Skeletal muscle cell (primary cell): ENCODE data around the gene TCERG1L.
"Not testable (repeated sequence)": the region's sequence is repeated elsewhere in the genome, so short reads cannot be mapped to it uniquely, and the experiment has no call there.

Source experiments
- DNase-seq: peaks from one replicate; pipeline ENCODE4 v3.0.0-alpha.2; 2010; ENCODE audit warnings: low read depth
- H3K4me3 ChIP-seq: 2 replicates; pipeline ENCODE4 v1.5.1; 2011; ENCODE audit warnings: low read depth, mild to moderate bottlenecking, control low read depth, low read length, moderate library complexity

Gene TCERG1L

DNA sequence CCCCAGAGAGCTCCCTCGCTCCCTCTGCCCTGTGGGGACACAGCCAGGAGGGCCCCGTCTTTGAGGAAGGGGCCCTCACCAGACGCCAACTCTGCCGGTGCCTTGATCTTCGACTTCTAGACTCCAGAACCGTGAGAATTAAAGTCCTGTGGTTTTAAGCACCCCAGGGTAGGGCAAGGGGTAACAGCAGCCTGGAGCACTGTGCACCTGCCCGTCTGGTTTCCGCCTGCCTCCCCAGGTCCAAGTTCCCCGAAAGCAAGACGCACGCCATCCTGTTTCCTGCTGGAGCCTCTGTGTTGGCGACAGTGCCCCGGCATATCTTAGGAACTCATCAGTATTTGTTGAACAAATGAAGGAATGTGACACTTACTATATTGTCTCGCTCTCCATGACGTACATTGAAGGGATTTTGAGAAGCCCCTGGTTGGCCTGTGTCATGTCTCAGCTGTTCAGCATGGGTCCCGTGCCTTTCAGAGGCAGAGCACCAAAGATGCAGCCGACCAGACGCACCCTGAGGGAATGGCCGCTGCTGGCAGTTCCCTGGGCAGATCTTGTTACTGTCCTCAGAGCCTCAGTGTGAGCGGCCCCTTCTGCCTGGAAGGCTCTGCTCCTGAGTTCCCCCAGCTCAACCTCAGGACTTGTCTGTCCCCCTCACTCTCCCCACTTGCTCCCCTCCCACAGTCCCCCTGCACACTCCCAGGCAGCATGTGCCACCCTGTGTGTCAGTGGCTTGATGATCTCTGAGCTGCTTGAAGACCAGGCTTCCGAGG is 226.2 kb downstream of the TCERG1L start:
- no peak for DNase-seq
- H3K4me3 ChIP-seq: no peak overlapping the region

DNA sequence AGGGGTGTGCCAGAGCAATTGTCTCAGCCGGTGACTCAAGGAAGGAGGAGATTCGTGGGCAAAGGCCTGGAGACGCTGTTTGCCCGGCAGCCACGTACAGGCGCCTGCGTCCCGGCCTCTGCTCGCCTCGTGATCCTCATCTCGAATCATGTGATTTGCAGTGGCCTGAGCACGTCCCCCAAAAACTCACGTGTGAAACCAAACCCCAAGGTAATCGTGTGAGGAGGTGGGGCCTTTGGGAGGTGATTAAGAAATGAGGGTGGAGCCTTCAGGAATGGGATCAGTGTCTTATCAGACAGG is 226.8 kb downstream of the TCERG1L start:
- DNase-seq: no peak

DNA sequence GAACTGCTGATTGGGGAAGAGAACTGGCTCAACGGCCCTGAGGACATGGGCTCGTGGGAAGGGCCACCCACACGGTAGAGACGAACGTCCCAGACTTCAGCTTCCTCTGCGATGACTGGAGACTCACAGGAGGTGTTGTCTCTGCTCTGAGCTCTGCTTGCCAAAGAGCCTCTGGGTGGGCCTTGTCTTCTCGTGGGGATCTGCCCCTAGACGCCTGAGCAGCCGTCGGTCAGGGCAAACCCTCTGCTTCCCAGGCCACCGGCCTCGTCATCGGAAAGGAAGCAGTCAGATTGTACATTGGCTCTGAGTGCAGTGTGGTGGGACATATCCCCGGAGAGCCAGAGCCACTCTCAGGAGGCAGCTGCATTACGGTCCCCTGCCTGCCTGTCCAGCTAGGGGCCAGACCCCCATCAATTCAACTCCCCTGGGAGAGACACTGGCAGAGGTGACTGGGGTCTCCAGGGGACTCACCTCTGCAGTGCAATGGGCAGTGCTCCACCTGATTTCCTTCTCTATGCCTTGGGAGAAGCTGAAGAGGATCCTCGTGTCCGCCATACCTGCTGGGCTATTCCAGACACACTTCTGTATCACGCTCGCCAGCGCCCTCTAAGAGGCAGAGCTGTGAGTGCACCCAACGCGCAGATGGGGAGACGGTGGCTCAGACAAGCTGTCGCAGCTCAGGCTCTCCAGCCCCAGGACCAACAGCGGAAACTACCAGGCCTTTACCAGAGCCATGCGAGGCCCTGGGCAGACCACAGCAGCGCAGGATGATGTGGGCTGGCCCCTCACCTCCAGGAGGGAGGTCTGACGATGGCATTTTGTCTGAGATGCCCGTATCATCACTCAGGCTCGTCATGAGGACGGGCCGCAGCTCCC is 227.4 kb downstream of the TCERG1L start:
- DNase-seq: no peak
- H3K4me3 ChIP-seq: no peak overlapping the region

More for the DNA sequence above, 226.8 kb downstream of the TCERG1L start:
- H3K4me3 ChIP-seq: no peak overlapping the region

DNA sequence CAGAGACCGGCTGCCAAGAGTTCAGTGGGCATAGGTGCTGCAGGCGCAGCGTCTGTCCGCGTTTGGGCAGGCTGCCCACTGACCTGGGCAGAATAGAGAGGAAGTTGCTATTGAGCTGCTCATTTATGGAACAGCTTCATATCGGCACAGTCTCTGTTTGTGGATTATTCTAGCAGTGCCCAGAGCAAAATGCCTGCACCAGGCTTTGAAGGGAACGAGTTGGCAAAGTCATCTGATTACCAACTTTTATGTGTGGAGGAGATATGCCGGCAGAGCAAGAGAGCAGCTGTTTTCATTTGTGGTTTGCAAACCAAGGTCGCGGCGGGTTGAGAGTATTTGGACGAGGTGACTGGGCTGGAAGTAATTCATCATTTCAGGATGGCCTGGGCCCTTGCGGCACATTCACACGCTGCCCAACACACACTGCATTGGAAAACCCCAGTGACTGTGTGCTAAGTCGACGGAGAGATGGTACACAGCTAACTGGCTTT is 228.5 kb downstream of the TCERG1L start:
- no peak for DNase-seq
- H3K4me3 ChIP-seq: no peak overlapping the region

DNA sequence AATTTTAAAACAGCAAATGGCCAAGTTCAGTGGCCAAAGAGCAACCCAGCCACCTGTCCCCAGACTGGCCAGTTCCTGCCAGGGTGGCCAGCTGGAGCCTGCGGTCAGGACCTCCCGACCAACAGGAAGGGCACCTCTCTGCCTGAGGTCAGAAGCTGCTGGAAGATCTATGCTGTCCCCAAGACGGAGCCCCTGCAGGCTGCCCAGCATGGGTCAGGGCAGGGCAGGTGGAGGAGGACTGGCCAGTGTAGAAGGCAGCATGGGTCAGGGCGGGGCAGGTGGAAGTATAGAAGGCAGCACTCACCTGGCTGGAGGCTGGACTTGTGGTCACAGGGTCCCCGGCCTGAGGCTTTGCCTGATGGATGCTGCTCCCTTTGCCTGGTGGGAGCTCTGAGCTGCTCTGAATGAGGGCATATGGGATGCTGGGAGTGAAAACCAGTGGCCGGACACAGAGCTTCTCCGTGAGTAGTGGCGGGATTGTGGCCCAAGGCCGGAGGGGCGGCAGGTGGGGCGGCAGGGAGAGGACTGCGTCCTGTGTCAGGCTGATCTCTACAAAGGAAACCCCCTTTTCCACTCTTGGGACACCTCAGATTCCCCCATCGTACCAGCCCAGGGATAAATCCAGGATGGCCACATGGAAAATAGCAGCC is 229.2 kb downstream of the TCERG1L start:
- no peak overlapping the region for H3K4me3 ChIP-seq
- DNase-seq: no peak

DNA sequence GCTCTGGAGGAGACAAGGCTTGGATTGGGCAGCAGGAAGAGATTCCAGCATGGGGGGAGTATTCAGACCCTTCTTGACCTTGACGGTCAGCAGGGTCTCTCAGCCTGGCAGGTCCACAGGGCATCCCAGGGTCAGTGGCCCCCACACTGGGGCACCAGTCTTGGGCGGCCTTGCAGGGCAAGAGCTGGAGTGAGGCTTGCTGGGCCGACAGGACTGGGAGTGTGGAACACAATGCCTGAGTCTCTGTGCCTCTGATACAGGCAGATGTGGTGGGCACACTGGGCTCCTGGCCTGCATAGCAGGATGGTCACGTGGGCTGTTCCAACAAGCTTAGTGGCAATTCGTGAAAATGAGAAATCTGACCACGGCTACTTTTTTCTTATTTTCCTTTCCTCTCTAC is 229.7 kb downstream of the TCERG1L start:
- DNase-seq: no peak
- H3K4me3 ChIP-seq: no peak overlapping the region

DNA sequence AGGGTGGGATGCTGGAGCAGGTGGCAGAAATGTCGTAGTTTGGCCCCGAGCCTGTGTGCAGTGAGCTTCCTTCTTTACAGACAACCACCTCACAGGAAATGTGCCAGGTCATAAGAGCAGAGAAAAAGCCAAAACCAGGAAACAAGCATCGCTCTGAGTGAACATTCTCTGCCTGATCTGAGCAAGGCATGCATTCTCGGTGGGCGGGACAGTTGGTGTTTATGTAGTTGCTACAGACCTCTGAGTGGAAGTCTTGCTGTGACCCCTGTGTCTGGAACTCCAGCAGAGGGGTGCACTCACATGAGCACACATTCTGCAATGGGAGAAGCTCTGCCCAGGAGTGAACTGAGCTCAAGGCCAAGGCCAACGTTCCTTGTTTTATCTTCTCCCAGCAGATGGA is 230.1 kb downstream of the TCERG1L start:
- no peak for DNase-seq

DNA sequence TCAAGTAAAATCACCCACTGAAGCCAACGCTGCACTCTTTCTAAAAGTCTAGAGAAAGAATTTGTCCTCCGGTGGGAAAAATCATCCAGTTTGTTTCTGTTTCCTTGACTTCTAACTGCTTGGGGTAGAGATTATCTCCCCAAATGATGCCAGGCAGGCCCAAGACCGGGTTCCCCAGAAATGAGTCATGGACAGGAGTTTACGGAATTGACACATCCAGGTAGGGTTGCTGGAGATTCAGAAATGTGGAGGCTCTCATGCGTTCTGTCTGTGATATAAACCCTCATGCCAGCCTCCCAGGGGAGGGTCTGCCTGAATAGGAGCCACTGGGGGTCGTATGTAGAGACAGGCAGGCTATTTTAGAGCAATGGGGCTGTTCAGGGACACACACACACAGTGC is 230.9 kb downstream of the TCERG1L start:
- no peak for DNase-seq
- no peak overlapping the region for H3K4me3 ChIP-seq

More for the DNA sequence above, 230.1 kb downstream of the TCERG1L start:
- H3K4me3 ChIP-seq: no peak overlapping the region

DNA sequence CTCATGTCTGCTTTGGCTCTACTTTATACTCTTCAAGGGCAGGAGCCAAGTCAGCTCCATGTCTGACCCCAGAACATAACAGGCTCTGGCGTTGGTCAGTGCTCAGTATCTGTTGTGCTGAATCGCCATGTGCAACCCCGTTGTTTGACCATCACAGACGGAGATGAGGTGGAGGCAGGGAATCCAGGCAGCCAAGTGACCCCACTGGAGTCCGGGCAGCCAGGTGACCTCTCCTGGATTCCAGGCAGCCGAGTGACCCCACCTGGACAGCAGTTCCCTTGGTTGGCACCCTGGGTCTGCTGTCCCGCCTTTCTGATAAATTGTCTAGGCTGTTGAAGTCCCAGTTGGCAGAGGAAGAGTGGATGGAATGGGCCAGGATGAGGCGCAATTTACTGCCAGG is 232.2 kb downstream of the TCERG1L start:
- no peak overlapping the region for H3K4me3 ChIP-seq

DNA sequence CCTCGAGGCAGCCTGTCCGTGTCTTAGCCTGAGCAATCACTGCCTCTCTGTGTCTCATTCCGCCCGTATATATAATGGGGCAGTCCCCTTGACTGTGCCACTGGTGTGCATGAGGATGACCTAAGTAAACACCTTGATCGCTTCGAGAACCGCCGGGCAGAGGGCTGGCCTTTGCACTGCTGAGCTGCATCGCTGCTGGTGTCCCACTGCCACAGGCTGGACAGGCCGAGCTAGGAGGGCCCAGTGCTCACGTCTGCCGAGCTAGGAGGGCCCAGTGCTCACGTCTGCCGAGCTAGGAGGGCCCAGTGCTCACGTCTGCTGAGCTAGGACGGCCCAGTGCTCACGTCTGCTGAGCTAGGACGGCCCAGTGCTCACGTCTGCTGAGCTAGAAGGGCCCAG is 232.6 kb downstream of the TCERG1L start:
- not testable (repeated sequence) for DNase-seq, H3K4me3 ChIP-seq

More for the DNA sequence above, 232.2 kb downstream of the TCERG1L start:
- no peak for DNase-seq

DNA sequence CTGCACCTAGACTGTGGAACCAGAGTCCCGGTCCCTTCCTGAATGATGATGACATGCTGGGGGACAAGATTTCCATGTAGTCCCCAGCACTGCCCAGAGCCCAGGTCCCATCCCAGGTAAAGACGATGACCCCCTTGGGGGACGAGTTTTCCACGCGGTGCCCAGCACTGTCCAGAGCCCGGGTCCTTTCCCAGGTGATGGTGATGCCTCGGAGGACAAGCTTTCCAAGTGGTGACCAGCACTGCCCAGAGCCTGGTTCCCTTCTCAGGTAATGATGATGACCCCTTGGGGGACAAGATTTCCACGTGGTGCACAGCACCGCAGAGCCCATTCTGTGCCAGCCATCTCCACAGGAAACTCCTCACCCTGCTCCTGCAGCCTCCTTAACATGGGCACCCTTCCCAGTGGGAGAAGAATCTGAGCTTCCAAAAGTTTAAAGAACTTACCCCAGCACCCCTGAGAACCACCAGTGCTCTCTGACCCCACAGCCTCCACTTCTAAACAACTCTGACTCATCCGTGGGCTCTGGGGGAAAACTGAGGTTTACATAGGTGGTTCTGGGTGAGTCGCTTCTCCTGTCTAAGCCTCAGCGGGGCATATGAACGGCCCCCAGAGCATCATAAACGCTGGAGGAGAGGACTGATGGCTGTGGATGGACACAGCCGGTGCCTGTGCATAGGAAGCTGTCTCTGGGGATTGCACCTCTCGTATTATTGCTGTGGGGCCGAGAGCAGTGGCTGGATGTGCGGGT is 233.2 kb downstream of the TCERG1L start:
- H3K4me3 ChIP-seq: no peak overlapping the region
- no peak for DNase-seq

DNA sequence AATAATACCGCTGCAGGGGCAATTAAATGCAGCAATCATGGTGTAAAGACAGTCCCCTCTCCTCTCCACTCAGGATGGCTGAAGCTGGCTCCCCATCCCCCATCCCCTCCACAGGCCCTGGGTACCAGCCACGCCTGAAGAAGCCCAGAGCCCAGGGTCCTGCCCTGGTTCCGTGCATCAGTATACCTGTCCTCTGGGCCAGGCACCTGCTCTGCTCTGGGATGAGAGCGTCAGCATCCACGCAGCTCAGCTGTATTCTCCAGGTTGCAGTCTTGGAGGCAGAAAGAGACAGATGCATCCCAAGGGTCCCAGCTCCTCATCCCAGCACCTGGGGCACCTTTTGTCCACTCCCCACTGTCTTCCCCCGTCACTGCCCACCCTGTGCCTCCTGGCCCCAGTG is 233.8 kb downstream of the TCERG1L start:
- no peak for DNase-seq
- no peak overlapping the region for H3K4me3 ChIP-seq

DNA sequence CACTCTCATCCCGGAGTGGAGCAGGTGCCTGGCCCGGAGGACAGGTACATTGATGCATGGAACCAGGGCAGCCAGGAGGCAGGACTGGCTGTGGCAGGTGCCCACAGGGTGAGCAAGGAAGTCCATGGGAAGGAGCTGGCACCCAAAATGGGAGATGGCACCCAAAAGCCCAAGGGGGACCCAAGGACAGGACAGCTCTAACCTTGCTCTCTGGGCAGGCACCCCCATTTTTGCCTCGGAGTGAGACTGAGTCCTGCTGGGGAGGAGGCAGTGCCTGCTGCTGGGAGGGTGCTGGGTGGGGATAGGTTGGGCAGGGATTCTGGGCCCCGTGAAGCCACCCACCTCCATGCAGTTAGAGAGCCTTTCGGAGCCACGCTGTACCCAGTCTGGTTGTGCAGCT is 234.5 kb downstream of the TCERG1L start:
- DNase-seq: no peak
- no peak overlapping the region for H3K4me3 ChIP-seq

DNA sequence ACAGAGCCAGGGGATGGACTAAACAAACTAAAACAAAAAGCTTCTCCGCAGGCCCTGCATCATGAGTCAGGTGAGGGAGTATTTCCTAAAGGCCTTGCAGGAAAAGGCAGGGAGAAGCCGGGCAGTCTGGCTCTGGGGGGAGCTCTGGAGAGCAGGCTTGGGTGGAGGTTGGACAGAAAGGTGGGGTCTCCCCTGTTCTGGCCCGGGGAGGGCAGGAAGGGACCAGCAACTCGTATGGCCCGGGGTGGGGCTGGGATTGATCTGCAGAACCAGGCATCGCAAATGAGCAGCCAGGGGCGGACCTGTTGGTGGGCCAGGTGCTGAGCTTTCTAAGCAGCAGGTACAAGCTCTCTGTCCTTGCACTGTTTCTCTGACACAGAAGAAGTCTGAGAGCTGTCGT is 235.2 kb downstream of the TCERG1L start:
- no peak for DNase-seq
- no peak overlapping the region for H3K4me3 ChIP-seq

DNA sequence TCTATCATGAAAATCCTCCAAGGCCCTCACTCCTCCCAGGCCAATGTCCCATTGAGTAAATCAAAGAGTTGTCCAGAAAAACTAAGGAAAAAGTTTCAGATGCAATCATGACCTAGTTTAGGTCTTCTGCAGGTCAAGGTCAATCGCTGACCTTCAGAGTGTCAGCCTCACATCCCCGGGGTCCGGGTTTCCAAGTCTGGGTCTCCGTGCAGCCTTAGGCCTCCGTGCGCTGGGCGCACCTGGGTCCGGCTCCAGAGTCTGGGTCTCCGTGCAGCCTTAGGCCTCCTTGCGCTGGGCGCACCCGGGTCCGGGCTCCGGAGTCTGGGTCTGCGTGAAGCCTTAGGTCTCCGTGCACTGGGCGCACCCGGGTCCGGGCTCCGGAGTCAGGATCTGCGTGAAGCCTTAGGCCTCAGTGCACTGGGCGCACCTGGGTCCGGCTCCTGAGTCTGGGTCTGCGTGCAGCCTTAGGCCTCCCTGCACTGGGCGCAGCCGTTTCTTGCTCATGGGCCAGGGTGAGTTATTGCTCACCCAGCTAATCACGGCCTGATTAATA is 236.2 kb downstream of the TCERG1L start:
- DNase-seq: no peak

DNA sequence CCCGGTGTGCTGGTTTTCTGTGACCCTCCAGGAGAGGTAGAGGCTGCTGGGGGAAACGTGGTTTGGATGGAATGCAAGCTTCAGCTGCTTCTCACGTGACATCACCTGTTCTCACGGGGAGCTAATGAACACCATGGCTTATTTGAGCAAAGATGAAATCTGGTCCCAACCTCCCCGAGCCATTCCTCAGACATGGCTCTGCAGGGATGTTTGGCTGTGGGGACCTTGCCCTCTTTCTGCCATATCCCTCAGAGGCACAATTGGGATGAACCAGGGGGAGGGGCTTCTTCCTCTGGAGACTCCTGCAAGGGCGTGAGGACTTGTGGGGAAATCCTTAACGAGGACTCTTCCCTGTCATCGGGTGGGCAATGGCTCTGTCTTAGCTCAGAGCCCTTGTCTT is 236.8 kb downstream of the TCERG1L start:
- no peak overlapping the region for H3K4me3 ChIP-seq
- DNase-seq: no peak

More for the DNA sequence above, 236.2 kb downstream of the TCERG1L start:
- no peak overlapping the region for H3K4me3 ChIP-seq

DNA sequence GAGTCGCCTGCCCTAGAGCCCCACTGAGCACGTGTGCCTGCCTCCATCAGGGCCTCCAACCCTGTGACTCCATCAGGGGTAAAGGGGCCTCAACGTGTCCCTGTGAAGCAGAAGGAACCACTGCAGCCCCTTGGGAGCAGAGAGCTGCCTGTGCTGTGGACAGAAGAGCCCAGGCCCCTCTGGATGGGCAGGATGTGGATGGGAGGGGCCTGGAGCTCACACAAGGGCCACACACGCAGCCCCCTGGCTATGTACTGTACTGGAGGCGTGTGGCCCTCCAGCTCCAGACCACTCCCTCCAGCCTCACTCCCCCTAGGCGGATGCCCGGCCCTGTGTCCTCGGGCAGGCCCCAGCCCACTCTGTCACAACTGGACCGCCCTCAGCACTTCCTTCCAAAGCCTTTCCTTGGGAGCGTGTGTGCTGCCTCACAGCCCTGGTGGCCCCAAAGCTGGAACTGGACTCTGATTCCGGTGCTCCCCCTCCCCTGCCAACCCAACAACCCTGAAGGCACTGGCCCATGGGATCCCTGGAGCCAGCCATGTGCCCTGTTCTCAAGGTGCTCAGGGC is 238.0 kb downstream of the TCERG1L start:
- H3K4me3 ChIP-seq: no peak overlapping the region
- DNase-seq: no peak

DNA sequence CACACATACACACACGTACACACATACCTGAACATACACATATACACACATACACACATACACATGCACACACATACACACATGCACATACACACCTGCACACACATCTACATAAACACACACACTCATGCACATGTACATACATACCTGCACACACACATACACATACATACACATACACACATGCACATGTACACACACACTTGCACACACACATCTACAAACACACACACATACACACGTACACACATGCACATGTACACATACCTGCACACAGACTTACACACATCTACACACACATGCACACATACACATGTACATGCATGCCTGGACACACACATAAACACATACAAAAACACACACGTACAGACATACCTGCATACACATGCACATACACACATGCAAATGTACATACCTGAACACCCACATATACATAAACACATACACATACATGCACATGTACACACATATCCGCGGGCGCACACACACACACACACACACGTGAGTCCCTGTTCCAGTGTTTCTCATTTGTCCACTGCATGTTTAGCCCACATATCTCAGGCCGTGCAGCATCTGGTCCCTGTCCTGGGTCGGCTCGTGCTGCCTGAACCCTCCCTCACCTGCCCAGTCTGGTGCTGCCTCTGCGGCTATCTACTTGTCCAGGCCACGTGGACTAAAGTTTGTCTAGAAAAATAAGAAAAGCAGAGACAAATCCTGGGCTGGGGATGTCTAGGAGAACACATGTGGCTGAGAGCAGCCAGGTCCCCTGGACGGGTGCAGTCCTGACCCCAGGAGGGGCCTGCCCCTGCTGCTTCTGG is 238.7 kb downstream of the TCERG1L start:
- DNase-seq: no peak
- no peak overlapping the region for H3K4me3 ChIP-seq
